ENCODE data around the gene RNF5.
"Not testable (repeated sequence)": the region's sequence is repeated elsewhere in the genome, so short reads cannot be mapped to it uniquely, and the experiment has no call there.

Gene RNF5

DNA sequence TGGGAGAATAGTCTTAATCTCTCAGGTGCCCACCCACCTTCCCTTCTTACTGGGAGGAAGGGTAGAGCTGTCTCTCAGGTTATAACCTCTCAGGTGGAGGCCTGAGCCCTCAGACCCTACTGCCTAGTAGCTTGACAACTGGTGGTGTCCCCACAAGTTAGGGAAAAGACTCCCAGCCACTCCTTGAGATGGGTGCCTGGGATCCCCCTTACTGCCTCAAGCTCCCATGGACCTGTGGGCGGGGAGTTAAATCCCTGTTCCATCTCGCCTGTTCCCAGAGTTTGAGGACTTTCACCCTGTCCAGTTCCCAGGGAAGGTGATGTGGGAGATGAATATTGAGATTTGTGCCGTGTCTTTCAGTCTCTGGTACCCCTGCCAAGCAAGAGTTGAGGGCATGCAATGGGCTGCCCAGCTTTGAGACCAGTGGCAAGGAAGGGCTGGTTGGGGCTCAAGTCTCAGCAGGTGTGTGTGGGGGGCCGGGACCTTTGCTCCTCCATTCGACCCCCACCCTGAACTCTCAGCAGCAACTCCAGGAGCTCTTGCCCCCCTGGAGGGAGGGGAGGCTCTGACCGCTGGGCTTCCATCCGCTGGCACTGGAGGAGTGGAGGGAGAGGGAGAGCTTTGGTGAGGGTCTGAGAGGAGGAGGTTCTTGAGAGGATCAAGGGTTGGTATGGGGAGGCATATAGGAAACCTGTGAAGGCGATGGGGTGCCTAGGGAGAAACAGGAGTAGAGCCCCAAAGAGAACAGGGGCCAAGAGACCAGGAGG is 12.9 kb downstream of the RNF5 start:
- DNase-seq: no peak

DNA sequence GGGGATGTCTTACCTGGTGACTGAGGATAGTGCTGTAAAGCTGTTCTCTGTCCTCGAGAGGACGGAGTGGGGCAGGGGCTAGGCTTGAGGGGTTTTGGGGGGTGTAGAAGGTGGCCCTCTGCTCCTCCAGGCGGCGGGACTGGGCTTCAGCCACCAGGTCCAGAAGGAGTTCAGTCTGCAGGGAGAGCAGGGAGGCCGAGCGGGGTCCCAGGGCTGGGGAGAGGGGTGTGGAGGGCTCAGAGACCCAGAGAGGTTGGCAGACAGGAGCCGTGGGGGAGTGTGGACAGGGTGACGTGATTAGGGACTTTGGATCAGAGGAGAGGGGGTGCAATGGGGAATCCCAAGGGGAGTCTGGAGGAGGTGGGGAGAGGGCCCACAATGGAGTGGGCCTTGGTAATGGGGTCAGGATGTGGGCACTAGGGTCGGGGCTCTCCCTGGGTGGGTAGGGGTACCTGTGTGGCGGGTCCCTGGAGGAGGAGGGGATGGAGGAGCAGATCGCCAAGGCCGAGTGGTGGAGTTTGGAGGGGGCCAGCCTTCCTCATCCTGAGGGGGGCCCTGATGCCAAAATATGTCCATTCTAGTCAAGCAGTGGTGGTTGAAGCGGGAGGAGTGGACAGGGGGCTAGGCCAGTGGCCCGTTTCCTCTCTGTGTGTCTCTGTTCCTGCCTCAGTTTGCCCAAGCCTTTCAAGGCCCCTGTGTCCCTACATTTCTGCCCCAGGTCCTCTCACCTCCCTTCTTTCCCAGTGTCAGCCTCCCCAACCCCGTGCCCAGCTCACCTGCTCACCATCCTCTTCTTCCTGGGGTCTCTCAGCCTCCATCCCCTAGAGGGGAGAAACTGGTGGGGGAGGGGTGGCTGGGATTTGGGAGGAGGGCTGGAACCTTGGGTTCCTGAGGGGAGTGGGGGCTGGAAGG is 13.7 kb downstream of the RNF5 start:
- DNase-seq: no peak

- peak; percentile 63 for DNase-seq
Measured at GRCh38 chr6:32192608-32193039, 14.4 kb downstream of the RNF5 start, which contains the start of gene GPSM3. GPSM3 (minus strand) TSS chr6:32192643; CDS start chr6:32192513, 130 bp downstream.

- not testable (repeated sequence) for DNase-seq
Measured at GRCh38 chr6:32193096-32193495, 14.9 kb downstream of the RNF5 start.

DNA sequence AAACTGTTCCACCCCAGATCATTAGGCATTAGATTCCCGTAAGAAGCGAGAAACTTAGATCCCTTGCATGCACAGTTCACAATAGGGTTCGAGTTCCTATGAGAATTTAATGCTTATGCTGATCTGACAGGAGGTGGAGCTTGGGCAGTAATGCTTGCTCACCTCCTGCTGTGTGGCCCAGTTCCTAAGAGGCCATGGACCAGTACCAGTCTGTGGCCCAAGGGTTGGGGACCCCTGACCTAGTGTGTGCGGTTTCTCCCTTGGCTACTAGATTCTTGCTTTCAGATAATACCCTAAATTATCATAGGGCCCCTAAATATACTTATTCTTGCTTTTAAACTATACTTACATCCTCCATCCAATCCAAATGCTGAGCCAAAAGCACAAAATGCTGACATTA is 16.2 kb downstream of the RNF5 start:
- no peak for DNase-seq

- DNase-seq: no peak
Measured at GRCh38 chr6:32194825-32195651, 16.8 kb downstream of the RNF5 start.

DNA sequence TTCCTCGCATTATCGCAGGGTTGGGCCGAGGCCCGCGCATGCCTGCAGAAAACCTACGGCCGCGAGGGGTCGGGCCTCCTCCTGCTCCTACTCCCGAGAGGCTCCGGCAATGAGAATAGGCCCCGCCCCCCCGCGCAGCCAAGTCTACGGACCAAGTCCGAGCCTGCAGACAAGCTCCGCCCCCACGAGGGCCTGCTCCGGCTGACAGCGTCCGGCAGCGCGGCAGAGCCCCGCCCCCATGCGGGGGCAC is 17.4 kb downstream of the RNF5 start:
- DNase-seq: peak; percentile 98

- DNase-seq: no peak
Measured at GRCh38 chr6:32195902-32196681, 17.9 kb downstream of the RNF5 start.

GRCh38 chr6:32196682-32197616 is 18.7 kb downstream of the RNF5 start:
- DNase-seq: no peak

DNA sequence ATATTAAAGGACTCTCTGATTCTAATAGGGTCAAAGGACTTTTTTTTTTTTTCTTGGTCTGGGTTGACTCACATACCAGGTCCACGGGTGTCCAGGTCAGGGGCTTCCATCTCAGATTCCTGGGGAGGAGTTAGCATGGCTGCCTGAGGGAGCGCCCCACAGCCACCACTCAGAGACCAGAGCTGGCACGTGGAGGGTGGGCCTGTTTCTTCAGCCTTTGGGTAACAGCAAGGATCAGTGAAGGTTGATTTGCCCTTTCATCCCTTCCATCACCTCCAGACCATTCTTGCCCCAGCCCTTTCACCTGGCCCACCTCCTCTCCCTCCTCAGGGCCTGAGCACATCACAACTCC is 20.1 kb downstream of the RNF5 start:
- DNase-seq: no peak

DNA sequence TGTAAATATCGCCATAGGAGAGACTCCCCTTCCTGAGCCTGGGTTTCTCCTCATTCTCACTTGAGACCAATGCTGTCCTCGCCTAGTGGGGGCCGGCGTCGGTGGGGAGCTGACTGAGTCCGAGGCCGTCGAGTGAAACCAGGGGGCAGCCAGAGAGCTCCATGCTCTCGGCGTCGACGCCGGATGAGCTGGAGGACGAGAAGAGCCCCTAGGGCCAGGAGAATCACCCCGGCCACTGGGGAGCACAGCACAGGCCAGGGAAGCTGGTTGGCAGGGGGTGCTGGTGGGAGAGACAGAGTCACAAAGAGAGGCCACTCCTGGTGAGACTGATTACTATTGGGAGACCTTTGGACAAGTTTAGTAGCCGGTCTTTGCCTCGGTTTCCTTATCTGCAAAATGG is 20.7 kb downstream of the RNF5 start:
- no peak for DNase-seq

DNA sequence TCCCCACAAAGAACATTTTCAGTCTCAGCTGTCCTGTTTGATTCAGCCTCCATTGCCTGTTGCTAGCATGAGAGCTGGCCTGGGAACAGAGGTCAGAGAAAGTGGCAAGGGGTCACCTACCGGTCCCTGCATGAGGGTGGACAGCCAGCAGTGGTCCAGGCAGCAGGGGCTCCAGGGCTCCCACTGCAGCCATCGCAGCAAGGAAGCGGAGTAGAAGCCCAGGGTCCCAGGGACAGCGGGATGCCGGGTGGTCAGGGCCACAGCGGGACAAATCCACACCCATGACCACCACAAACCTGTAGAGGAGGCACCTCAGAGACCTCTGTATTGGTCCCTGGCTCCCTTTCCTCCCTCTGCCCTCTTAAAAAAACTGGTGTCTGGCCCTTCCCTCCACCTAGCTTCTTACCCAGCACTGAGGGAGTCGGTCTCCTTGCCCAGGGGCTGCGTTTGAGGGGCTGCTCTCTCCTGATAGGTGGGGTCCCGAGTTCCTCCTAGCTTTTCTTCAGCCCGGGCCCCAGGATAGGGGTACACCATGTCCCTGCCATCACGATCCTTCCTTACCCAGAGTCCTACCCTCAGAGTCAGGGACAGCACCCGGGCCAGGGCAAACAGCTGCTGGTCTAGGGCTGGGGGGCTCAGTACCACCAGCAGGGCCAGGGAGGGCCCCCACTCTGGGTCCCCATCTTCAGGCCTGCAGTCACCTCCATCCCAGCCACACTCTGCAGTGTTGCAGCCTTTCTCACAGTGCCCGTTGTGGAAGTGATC is 22.7 kb downstream of the RNF5 start:
- DNase-seq: no peak

DNA sequence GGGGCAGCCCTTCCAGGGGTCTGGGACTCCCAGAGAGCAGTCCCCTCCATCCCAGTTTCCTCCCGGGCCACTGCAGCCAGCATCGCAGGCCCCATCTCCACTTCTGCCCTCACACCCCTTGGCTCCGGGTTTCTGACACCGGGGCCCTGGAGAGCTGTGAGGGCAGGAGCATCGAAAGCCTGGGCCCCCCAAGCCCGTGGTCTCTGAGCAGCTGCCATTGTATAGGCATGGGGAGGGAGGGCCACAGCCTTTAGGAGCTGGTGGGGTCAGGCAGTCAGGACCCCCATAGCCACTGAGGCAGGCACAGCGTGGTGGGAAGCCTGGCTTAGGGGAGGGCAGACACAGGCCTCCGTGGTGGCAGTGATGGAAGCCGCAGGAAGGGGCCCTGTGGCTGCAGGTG is 24.0 kb downstream of the RNF5 start:
- no peak for DNase-seq

DNA sequence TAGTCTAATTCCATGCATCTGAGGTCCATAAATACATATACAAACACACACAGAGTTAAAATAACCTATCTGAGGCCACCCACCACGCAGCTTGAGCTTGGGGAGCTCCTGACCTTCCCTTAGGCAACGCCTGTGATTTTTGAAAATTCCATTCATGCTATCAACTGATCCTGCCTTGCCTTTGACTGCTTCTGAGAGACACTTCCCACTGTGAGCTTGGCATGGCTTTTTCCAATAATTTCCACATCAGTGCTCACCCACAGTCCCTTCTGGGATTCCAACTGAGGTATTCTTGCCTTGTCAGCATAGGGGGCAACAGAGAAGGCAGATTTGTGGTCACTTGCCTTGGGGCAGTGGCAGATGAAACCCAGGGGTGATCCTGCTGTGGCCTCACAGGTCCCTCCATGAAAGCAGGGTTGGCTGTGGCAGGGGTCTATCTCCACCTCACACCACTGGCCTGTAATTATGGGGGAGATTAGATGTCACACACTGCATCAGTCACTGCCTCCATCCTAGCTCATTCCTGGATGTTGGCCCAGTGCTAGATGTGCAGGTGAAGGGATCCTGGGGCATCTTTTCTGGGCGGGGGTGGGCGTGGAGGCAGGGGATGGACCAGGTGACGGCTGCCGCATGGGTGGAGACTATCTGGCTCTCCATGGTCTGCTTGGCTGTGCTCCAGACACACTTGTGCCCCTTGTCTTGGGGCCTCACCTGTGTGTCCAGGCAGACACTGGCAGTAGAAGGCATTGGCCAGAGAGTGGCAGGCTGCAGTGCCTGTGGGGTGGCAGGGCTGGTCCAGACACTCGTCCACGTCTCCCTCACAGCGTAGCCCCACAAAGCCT is 25.4 kb downstream of the RNF5 start:
- no peak for DNase-seq

- DNase-seq: no peak
Measured at GRCh38 chr6:32204268-32204715, 26.1 kb downstream of the RNF5 start.

- no peak for DNase-seq
Measured at GRCh38 chr6:32208996-32209395, 30.8 kb downstream of the RNF5 start.

GRCh38 chr6:32210191-32210601 is 32.0 kb downstream of the RNF5 start:
- no peak for DNase-seq

DNA sequence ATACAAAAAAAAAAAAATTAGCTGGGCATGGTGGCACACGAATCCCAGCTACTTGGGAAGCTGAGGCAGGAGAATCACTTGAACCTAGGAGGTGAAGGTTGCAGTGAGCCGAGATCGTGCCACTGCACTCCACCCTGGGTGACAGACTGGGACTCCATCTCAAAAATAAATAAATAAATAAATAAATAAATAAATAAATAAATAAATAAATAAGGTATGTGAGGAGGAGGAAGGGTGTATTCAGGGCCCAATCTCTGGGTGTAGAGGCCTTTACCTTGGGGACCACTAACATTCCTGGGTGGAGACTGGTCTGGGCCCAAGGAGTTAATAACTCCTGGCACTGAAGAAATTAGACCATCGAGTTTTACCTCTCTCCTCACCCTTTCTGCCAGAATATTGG is 33.2 kb downstream of the RNF5 start:
- DNase-seq: not testable (repeated sequence)

DNA sequence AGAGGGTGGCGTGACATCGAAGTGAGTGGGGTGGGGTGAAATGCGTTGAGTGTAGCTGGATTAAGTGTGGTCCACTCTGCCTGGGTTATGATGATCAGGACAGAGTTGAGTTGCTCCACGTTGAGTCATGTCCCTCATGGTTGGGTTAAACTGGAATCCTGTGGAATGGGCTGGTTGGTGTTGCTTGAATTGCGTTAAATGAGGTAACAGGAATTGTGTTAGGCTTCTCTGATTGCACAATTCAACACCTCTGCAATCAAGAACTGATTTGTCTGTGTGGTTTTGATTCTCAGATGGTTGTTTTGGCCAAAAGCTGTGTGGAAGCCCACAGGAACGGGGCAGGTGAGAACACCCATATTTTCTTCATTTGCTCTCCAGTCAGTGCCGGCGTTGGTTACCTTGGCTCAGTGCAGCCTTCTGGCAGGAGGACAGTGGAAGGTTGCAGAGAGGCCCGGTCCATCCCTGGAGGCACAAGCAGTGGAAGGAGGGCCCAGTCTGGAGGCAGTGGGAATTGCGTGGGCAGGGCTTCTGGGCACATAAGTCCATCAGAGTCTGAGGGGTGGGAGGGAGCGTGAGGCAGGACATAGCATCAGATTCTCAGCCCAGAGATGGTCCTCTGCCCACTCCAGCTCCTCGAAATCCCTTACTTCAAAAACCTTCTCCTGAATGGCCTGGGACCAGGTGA is 34.0 kb downstream of the RNF5 start:
- no peak for DNase-seq
